ENCODE results near the gene PIP4P1. TPM values are rescaled to one million over a fixed set of nuclear protein-coding genes. Genes with fewer than 3 reads are reported as not detected.

Gene PIP4P1
- total and polyA plus RNA-seq, 2 of the 8 experiments (the other 6 are each of a cell fraction or from before 2014, with no cell fraction given) = 29.5 to 60.0 TPM

DNA sequence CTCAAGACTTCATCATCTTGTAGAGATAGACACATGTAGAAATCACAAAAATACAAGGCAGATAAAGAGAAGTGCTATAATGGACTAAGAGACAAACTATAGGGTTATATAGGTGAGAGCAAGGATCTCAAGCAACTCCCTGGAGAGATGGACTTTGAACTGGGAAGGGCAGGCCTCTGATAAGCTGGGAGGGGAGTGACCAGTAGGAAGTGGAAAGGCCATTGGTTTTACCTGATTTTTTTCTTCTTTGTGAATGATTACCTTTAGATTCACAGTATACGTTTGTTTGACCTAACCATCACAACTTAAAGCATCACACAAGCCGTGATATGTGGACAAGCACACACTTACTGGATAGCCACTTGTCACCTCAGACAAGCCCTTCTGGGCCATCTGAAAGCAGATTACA lies 42.7 kb downstream of the PIP4P1 start (continued):
- no peak for TF ChIP-seq CTCF (IDR thresholded peaks at IDR 0.05; ENCODE audit: control extremely low read depth in 1 of 3, insufficient read depth in 1 of 3, low read depth in 1 of 3, low read length in 3 of 3)
